OCI-LY3 (cell line): ENCODE measurements around the gene TNP2.

Experiments used
- H2AFZ ChIP-seq: fragments of 200-600, 300-600 bp; shearing (Covaris generic); 2 replicates; pipeline ENCODE4 v1.6.0; 2014; ENCODE audit warnings: antibody characterized with exemption, low read depth, low read length
- H3K27ac ChIP-seq: fragments of 200-600, 300-600 bp; sonication (generic); 2 replicates; pipeline ENCODE4 v1.5.1; 2014; ENCODE audit warnings: mild to moderate bottlenecking, low read length, moderate library complexity, mixed read lengths
- H3K27me3 ChIP-seq: fragments of 200-600, 300-600 bp; sonication (generic); 2 replicates; pipeline ENCODE4 v1.6.1; 2014; ENCODE audit warnings: low read depth, low read length, mixed read lengths
- H3K36me3 ChIP-seq: fragments of 200-600, 300-600 bp; sonication (generic); replicated peaks from 2 replicates; pipeline ENCODE3; 2014; ENCODE audit warnings: low read depth, low read length, mixed read lengths
- H3K4me1 ChIP-seq: fragments of 300-600, 200-600 bp; sonication (generic); 2 replicates; pipeline ENCODE4 v1.6.1; 2014; ENCODE audit warnings: low read length, mixed read lengths
- H3K4me2 ChIP-seq: fragments of 200-600, 300-600 bp; sonication (generic); 2 replicates; pipeline ENCODE4 v1.6.1; 2014; ENCODE audit warnings: low read length, mixed read lengths
- H3K4me3 ChIP-seq: fragments of 300-600, 200-600 bp; sonication (generic); 2 replicates; pipeline ENCODE4 v1.5.1; 2014; ENCODE audit warnings: antibody characterized with exemption, mild to moderate bottlenecking, low read length, moderate library complexity
- H3K79me2 ChIP-seq: fragments of 300-600, 200-600 bp; shearing (Covaris generic); 2 replicates; pipeline ENCODE4 v1.6.1; 2014; ENCODE audit warnings: mild to moderate bottlenecking, low read length, mixed read lengths
- H3K9ac ChIP-seq: fragments of 300-600, 200-600 bp; shearing (Covaris generic); 2 replicates; pipeline ENCODE4 v1.6.0; 2014; ENCODE audit warnings: mild to moderate bottlenecking, low read length, moderate library complexity
- H3K9me3 ChIP-seq: fragments of 200-600, 300-600 bp; shearing (Covaris generic); 2 replicates; pipeline ENCODE4 v1.6.1; 2014; ENCODE audit warnings: low read length, mixed read lengths; ENCODE audit not compliant: insufficient read depth
- H4K20me1 ChIP-seq: fragments of 200-600, 300-600 bp; sonication (generic); 2 replicates; pipeline ENCODE4 v1.6.1; 2016; ENCODE audit warnings: low read length, mixed read lengths; ENCODE audit not compliant: insufficient read depth
- CTCF ChIP-seq: fragments of 200-600, 300-600 bp; sonication (generic); IDR thresholded peaks from 2 replicates; pipeline ENCODE4 v1.5.1; 2014; ENCODE audit warnings: antibody characterized with exemption, low read length, low read depth
- EZH2phosphoT487 ChIP-seq: fragments of 200-600 bp; shearing (Covaris generic); IDR thresholded peaks from 2 replicates; pipeline ENCODE4 v1.6.1; 2018; ENCODE audit warnings: antibody characterized with exemption, mixed run types, low read depth

Gene TNP2

GRCh38 chr16:11273721-11274324 lies 4.7 kb upstream of the TNP2 start:
- Histone ChIP-seq H3K4me3 (no peak overlapping the region), H3K9ac (no peak overlapping the region), H3K27ac (no peak overlapping the region)

GRCh38 chr16:11272921-11273720 lies 4.0 kb upstream of the TNP2 start, which contains the start of gene PRM3:
TSS of gene PRM3 (minus strand) at chr16:11273629. CDS start at chr16:11273595, 34 bp downstream.
- no peak within 1 kb of the TSS for H3K27ac ChIP-seq
- TF ChIP-seq EZH2phosphoT487 (no peak), CTCF (no peak)

More at GRCh38 chr16:11273721-11274324, 4.7 kb upstream of the TNP2 start:
- Histone ChIP-seq H2AFZ (no peak overlapping the region), H3K9me3 (no peaks in the 10 kb centered on the region), H3K36me3 (no peaks in the 10 kb centered on the region), H4K20me1 (no peaks in the 10 kb centered on the region), H3K79me2 (no peaks in the 10 kb centered on the region), H3K4me2 (no peak overlapping the region), H3K4me1 (peaks cover 2% of the 10 kb centered on the region), H3K27me3 (peaks cover 9% of the 10 kb centered on the region; the same call in 1 of the 2 replicates)
- TF ChIP-seq EZH2phosphoT487 (no peak), CTCF (no peak)

DNA sequence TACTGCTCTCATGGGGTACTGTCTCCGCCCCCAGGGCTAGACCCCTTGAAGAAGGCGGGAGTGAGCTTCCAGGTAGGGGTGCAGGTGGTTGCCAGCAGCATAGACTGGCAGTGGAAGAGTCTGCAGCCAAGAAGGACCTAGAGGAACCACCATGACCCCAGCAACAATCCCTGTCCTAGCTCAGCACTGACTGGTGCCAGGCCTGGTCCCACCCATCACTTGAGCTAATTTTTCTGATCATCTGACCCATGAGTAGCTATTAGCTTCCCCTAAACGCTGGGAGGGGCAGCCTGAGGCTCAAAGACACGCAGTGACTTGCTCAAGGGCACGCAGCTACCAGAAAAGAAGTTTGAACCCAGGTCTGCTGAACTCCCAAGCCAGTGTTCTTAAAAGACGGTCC lies 3.4 kb upstream of the TNP2 start:
- no peaks in the 10 kb centered on the region for H3K79me2 ChIP-seq
- no peak overlapping the region for H2AFZ ChIP-seq
- H3K4me2 ChIP-seq: no peak overlapping the region
- no peak overlapping the region for H3K9ac ChIP-seq
- H3K4me3 ChIP-seq: no peak overlapping the region
- H3K4me1 ChIP-seq: no peaks in the 10 kb centered on the region
- H3K27ac ChIP-seq: no peak overlapping the region
- H3K9me3 ChIP-seq: no peaks in the 10 kb centered on the region
- H3K27me3 ChIP-seq: peaks cover 5% of the 10 kb centered on the region
- H3K36me3 ChIP-seq: no peaks in the 10 kb centered on the region
- TF ChIP-seq EZH2phosphoT487 (no peak), CTCF (no peak)
- no peaks in the 10 kb centered on the region for H4K20me1 ChIP-seq

More at GRCh38 chr16:11272921-11273720, 4.0 kb upstream of the TNP2 start, which contains the start of gene PRM3:
- Histone ChIP-seq H3K9me3 (no peaks in the 10 kb centered on the region), H3K4me1 (no peaks in the 10 kb centered on the region), H3K4me3 (no peak within 1 kb of the TSS), H3K9ac (no peak within 1 kb of the TSS), H2AFZ (no peak within 1 kb of the TSS), H4K20me1 (no peaks in the 10 kb centered on the region), H3K79me2 (no peaks in the 10 kb centered on the region), H3K4me2 (no peak within 1 kb of the TSS), H3K27me3 (peaks cover 9% of the 10 kb centered on the region), H3K36me3 (no peaks in the 10 kb centered on the region)

GRCh38 chr16:11271610-11272009 lies 2.5 kb upstream of the TNP2 start:
- no peaks in the 10 kb centered on the region for H4K20me1 ChIP-seq
- no peak overlapping the region for H3K27ac ChIP-seq
- H2AFZ ChIP-seq: no peak overlapping the region

More at GRCh38 chr16:11271610-11272009, 2.5 kb upstream of the TNP2 start:
- peaks cover 6% of the 10 kb centered on the region for H3K27me3 ChIP-seq
- H3K79me2 ChIP-seq: no peaks in the 10 kb centered on the region
- H3K4me3 ChIP-seq: no peak overlapping the region
- no peaks in the 10 kb centered on the region for H3K36me3 ChIP-seq
- TF ChIP-seq CTCF (no peak), EZH2phosphoT487 (no peak)
- H3K4me2 ChIP-seq: no peak overlapping the region
- H3K4me1 ChIP-seq: no peaks in the 10 kb centered on the region
- H3K9me3 ChIP-seq: no peaks in the 10 kb centered on the region
- no peak overlapping the region for H3K9ac ChIP-seq
